Measurements from ENCODE around the gene ZNF689.

DNA sequence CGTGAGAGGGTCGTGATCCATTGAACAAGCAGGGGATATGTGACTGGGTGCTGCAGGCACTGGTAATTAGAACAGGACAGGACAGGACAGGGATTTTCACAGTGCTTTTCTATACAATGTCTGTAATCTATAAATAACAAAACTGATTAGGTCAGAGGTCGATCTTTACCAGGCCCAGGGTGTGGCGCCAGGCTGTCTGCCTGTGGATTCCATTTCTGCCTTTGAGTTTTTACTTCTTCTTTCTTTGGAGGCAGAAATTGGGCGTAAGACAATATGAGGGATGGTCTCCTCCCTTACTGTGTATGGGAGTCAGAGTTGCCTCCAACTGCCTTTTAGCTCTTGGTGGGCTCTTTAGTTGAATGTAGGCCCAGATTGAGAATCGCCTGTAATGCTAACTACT is 50.5 kb downstream of the ZNF689 start:
- TF ChIP-seq EZH2 (IDR thresholded peaks at IDR 0.05; ENCODE audit: borderline replicate concordance, insufficient read depth, low read length, poor library complexity, severe bottlenecking) (no peak), CTCF (IDR thresholded peaks at IDR 0.05; ENCODE audit: poor library complexity, severe bottlenecking) (no peak), EP300 (conservative IDR thresholded peaks at IDR 0.05; ENCODE audit: poor library complexity, severe bottlenecking) (no peak), TAF1 (IDR thresholded peaks at IDR 0.05; ENCODE audit: low read depth) (no peak)
